Measurements from ENCODE around the gene RPGR.

The RPGR gene

DNA sequence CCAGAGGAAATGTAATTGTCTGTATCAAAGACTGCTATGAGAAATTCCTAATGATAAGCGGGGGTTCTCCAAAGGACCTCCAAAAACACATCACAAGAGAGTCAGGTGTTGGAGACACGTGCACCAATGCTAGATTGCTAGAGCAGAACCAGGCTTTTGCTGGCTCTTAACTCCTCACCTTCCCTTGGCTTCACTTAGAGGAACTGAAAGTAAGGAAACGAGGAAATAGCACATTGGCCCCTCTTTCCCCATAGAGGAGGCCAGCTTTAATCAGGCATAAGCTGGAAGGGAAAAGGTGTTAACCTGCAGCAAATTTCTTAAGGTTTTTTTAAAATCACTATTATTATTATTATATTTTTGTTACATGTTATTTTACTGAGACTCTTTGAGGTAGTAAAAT lies 38.6 kb upstream of the RPGR start:
- H3K4me3 ChIP-seq (ENCODE audit: control insufficient read depth, low read depth, low read length): no peak overlapping the region
- TF ChIP-seq, protein P1, sequence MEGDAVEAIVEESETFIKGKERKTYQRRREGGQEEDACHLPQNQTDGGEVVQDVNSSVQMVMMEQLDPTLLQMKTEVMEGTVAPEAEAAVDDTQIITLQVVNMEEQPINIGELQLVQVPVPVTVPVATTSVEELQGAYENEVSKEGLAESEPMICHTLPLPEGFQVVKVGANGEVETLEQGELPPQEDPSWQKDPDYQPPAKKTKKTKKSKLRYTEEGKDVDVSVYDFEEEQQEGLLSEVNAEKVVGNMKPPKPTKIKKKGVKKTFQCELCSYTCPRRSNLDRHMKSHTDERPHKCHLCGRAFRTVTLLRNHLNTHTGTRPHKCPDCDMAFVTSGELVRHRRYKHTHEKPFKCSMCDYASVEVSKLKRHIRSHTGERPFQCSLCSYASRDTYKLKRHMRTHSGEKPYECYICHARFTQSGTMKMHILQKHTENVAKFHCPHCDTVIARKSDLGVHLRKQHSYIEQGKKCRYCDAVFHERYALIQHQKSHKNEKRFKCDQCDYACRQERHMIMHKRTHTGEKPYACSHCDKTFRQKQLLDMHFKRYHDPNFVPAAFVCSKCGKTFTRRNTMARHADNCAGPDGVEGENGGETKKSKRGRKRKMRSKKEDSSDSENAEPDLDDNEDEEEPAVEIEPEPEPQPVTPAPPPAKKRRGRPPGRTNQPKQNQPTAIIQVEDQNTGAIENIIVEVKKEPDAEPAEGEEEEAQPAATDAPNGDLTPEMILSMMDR (conservative IDR thresholded peaks at IDR 0.05; ENCODE audit: control insufficient read depth, insufficient read depth, low read depth, low read length): no peak
- no peak for DNase-seq (ENCODE audit: low read depth)

DNA sequence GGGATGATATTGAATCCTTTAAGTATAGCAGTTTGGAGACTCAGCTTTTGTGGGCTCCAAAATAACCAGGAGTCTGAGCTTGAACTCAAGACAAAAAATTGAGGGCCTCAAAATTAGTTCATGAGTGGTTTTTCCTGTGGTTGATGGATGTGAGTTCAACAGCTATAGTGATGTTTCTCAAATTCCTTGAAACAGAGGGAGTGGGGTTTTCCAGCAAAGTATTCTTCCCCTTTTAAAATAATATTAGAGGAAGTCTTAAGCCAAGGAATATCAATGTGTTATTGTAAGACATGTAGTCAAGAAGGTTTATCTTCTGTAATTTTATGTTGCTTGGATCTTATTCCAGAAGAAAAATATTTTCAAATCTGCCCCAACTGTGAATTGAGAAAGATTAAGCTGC lies 35.7 kb upstream of the RPGR start:
- TF ChIP-seq, protein P1 (conservative IDR thresholded peaks at IDR 0.05; ENCODE audit: control insufficient read depth, insufficient read depth, low read depth, low read length): no peak
- no peak for DNase-seq (ENCODE audit: low read depth)
- H3K4me3 ChIP-seq (ENCODE audit: control insufficient read depth, low read depth, low read length): no peak overlapping the region

DNA sequence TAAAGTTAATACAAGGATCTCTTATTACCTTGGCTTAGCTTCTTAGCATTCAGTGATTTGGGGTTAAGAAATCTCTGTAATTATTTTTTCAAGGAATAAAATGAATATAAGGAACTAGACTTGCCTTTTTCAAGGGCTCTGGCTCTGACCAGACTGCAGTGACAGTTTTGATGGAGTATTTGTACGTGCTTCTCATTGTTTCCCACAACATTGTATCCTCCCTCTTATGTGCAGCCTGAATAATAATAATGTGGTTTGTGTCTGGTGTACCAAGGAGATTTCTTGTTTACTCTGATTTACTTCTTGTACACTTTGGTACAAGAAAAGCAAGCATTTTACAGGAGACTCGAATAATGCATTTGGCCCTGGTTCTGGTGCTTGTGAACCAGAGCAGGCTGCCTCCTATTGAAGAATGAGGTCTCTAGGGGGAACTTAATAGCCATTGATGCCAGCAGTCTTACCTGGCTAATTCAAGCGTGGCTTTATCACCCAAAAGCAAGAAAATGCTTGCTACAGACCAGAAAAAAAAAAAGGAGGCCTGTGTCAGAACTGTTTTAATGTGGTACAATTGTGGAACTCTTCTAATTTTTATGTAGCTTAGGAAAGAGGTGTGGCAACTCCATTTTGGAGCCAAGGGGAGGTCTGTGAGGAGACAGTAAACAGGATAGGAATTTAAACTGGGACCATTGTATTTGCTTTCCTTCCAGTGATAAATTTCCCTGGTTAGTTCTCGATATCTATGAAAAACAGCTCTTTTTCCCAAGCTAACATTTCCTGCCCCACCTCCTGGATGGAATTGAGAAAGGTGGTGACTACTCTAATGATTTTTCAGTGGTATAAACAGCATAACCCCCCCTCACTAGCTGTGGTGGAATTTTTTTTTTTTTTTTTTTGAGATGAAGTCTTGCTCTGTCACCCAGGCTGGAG lies 30.7 kb upstream of the RPGR start:
- no peak for DNase-seq (ENCODE audit: low read depth)
- TF ChIP-seq, protein P1 (conservative IDR thresholded peaks at IDR 0.05; ENCODE audit: control insufficient read depth, insufficient read depth, low read depth, low read length): no peak
- no peak overlapping the region for H3K4me3 ChIP-seq (ENCODE audit: control insufficient read depth, low read depth, low read length)

DNA sequence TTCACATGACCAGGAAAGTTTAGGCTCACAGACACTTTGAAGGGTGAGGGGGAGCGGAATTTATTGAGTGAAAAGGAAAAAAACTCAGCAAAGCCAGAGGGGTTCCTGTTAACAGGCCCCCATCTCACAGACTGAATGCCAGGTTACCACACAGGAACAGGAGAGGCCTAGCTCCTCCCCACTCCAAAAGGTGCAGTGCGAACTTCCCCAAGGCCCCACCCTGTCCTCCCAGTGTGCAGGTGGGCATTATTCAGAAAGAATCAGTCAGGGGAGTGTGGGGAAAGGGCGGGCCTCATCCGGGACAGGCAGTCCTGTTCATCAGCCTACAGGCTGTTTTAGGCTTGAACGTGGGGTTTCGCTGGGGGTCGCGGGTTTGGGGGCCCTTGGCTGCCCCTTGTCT lies 29.1 kb upstream of the RPGR start:
- no peak overlapping the region for H3K4me3 ChIP-seq (ENCODE audit: control insufficient read depth, low read depth, low read length)
- TF ChIP-seq, protein P1 (conservative IDR thresholded peaks at IDR 0.05; ENCODE audit: control insufficient read depth, insufficient read depth, low read depth, low read length): no peak
- no peak for DNase-seq (ENCODE audit: low read depth)

DNA sequence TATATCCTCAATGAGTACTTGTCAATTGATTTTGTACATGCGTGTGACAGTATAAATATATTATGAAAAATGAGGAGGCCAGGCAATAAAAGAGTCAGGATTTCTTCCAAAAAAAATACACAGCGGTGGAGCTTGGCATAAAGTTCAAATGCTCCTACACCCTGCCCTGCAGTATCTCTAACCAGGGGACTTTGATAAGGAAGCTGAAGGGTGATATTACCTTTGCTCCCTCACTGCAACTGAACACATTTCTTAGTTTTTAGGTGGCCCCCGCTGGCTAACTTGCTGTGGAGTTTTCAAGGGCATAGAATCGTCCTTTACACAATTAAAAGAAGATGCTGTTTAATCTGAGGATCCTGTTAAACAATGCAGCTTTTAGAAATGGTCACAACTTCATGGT lies 25.1 kb upstream of the RPGR start, which contains the start of gene OTC:
TSS of gene OTC (plus strand) at position 243 of the 400 bp plus-strand sequence. CDS start at position 336, 93 bp downstream.
- no peak for DNase-seq (ENCODE audit: low read depth)
- no peak within 1 kb of the TSS for H3K4me3 ChIP-seq (ENCODE audit: control insufficient read depth, low read depth, low read length)
- TF ChIP-seq, protein P1 (conservative IDR thresholded peaks at IDR 0.05; ENCODE audit: control insufficient read depth, insufficient read depth, low read depth, low read length): no peak

DNA sequence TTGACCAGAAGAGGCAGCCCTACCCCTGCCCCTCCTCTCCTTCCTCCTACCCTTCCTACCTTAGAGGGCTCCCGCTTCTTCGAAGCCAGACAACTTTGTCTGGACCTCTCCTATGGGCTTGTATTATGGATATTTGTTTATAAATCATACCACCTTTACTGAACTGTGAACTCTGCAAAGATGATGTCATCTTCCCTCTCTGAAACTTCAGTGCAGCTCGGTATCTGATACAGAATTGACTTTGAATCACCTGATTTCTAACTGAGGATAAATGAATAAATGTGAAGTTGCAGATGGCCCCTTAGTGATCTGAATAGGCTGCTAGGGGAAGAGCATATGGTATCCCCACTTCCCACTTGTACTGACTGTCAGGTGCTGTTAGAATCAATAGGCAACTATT lies 24.0 kb upstream of the RPGR start:
- H3K4me3 ChIP-seq (ENCODE audit: control insufficient read depth, low read depth, low read length): no peak overlapping the region
- TF ChIP-seq, protein P1 (conservative IDR thresholded peaks at IDR 0.05; ENCODE audit: control insufficient read depth, insufficient read depth, low read depth, low read length): no peak
- DNase-seq (ENCODE audit: low read depth): no peak
